Measurements from ENCODE around the gene ARHGEF1. TPM values are rescaled to one million over a fixed set of nuclear protein-coding genes. Genes with fewer than 3 reads are reported as not detected.
"Not testable (repeated sequence)": the region's sequence is repeated elsewhere in the genome, so short reads cannot be mapped to it uniquely, and the experiment has no call there.

The ARHGEF1 gene
- total RNA-seq, 3 donors from 2014 or later (not counting 1 experiment from before 2014, with no cell fraction given) = 1,177 to 1,409 (median 1,354) TPM

GRCh38 chr19:41871573-41872383 lies 11.2 kb upstream of the ARHGEF1 start:
- Histone ChIP-seq H3K27me3 (ENCODE audit: control insufficient read depth, insufficient read depth, low read length) (no peaks in the 10 kb centered on the region), H3K9me3 (ENCODE audit: control insufficient read depth, insufficient read depth, low read length) (no peaks in the 10 kb centered on the region), H3K4me3 (ENCODE audit: low read length) (no peak overlapping the region), H3K4me1 (ENCODE audit: control insufficient read depth, insufficient read depth, low read length) (peaks cover 88% of the 10 kb centered on the region), H3K36me3 (ENCODE audit: control insufficient read depth, insufficient read depth, low read length) (peaks cover 27% of the 10 kb centered on the region), H3K27ac (ENCODE audit: low read length) (peak overlapping the region; percentile 79)
- H3K9me3 Mint-ChIP-seq = no peaks in the 10 kb centered on the region
- no peak for TF ChIP-seq CTCF (IDR thresholded peaks at IDR 0.05)
- DNase-seq (peak; percentile 60 to 87), ATAC-seq (peak; percentile 46 to 62 (median 58))
- peaks cover 36 to 57% of the 10 kb centered on the region in 2 donors for H3K4me1 Mint-ChIP-seq
- no peaks in the 10 kb centered on the region for H3K36me3 Mint-ChIP-seq
- peak overlapping the region; percentile 85 for H3K4me3 Mint-ChIP-seq
- H3K27ac Mint-ChIP-seq = peak overlapping the region; percentile 95 to 97
- H3K27me3 Mint-ChIP-seq (ENCODE audit: low read depth in 2 of 2) = no peaks in the 10 kb centered on the region
- intact Hi-C loops (cut with micrococcal nuclease) = loop anchor here (1.0 kb wide), 1 partner anchor 11 kb away; the partner anchor contains the start of gene RPS19
- WGBS (ENCODE audit: insufficient coverage) = 7% methylated on average over 16 of the region's 16 CpGs

GRCh38 chr19:41872384-41872774 lies 10.6 kb upstream of the ARHGEF1 start:
- Mint-ChIP-seq H3K36me3 (no peaks in the 10 kb centered on the region), H3K9me3 (no peaks in the 10 kb centered on the region), H3K4me3 (peak overlapping the region; percentile 50), H3K27me3 (ENCODE audit: low read depth in 2 of 2) (no peaks in the 10 kb centered on the region), H3K27ac (peak overlapping the region; percentile 95 to 97), H3K4me1 (peaks cover 36 to 63% of the 10 kb centered on the region in 2 donors)
- no peaks in the 10 kb centered on the region for H3K27me3 ChIP-seq (ENCODE audit: control insufficient read depth, insufficient read depth, low read length)
- no peak for ATAC-seq
- TF ChIP-seq CTCF (IDR thresholded peaks at IDR 0.05) = no peak
- WGBS (ENCODE audit: insufficient coverage) = 76% methylated on average over 12 of the region's 12 CpGs
- peak in 1 of 2 donors; percentile 20 for DNase-seq
- intact Hi-C loops (cut with micrococcal nuclease) = no loop called here
- H3K9me3 ChIP-seq (ENCODE audit: control insufficient read depth, insufficient read depth, low read length) = no peaks in the 10 kb centered on the region
- H3K4me1 ChIP-seq (ENCODE audit: control insufficient read depth, insufficient read depth, low read length) = peaks cover 94% of the 10 kb centered on the region
- H3K4me3 ChIP-seq (ENCODE audit: low read length) = no peak overlapping the region
- H3K27ac ChIP-seq (ENCODE audit: low read length) = peak overlapping the region; percentile 79
- H3K36me3 ChIP-seq (ENCODE audit: control insufficient read depth, insufficient read depth, low read length) = peaks cover 27% of the 10 kb centered on the region

- Histone ChIP-seq H3K27ac (ENCODE audit: low read length) (peak overlapping the region; percentile 79), H3K9me3 (ENCODE audit: control insufficient read depth, insufficient read depth, low read length) (no peaks in the 10 kb centered on the region), H3K27me3 (ENCODE audit: control insufficient read depth, insufficient read depth, low read length) (no peaks in the 10 kb centered on the region), H3K4me1 (ENCODE audit: control insufficient read depth, insufficient read depth, low read length) (peaks cover 100% of the 10 kb centered on the region), H3K36me3 (ENCODE audit: control insufficient read depth, insufficient read depth, low read length) (peaks cover 26% of the 10 kb centered on the region), H3K4me3 (ENCODE audit: low read length) (no peak overlapping the region)
- no peaks in the 10 kb centered on the region for H3K27me3 Mint-ChIP-seq (ENCODE audit: low read depth in 2 of 2)
- H3K36me3 Mint-ChIP-seq = no peaks in the 10 kb centered on the region
- ATAC-seq (peak in 1 of 3 donors; percentile 19), DNase-seq (peak; percentile 68 to 81)
- H3K4me3 Mint-ChIP-seq = peak overlapping the region; percentile 76
- no peaks in the 10 kb centered on the region for H3K9me3 Mint-ChIP-seq
- peak overlapping the region; percentile 95 to 97 for H3K27ac Mint-ChIP-seq
- WGBS (ENCODE audit: insufficient coverage) = 45% methylated on average over 18 of the region's 18 CpGs
- TF ChIP-seq CTCF (IDR thresholded peaks at IDR 0.05) = peak; percentile 82
- peaks cover 39 to 64% of the 10 kb centered on the region in 2 donors for H3K4me1 Mint-ChIP-seq
- intact Hi-C loops (cut with micrococcal nuclease) = loop anchor here (1.0 kb wide), 3 partner anchors 14 to 78 kb away; no protein-coding TSS in a partner anchor
Measured at GRCh38 chr19:41872775-41873647, 10.0 kb upstream of the ARHGEF1 start.

GRCh38 chr19:41875973-41876372 lies 7.0 kb upstream of the ARHGEF1 start:
- 34% methylated on average over 3 of the region's 3 CpGs for WGBS (ENCODE audit: insufficient coverage)
- not testable (repeated sequence) for H3K27me3 ChIP-seq (ENCODE audit: control insufficient read depth, insufficient read depth, low read length); H3K36me3 Mint-ChIP-seq; DNase-seq; ATAC-seq; H3K4me3 ChIP-seq (ENCODE audit: low read length); H3K9me3 Mint-ChIP-seq; H3K9me3 ChIP-seq (ENCODE audit: control insufficient read depth, insufficient read depth, low read length); H3K27me3 Mint-ChIP-seq (ENCODE audit: low read depth in 2 of 2); H3K36me3 ChIP-seq (ENCODE audit: control insufficient read depth, insufficient read depth, low read length)
- H3K27ac ChIP-seq (ENCODE audit: low read length) = peak overlapping the region; percentile 98
- H3K4me3 Mint-ChIP-seq = peak overlapping the region; percentile 77
- peak overlapping the region; percentile 95 to 97 for H3K27ac Mint-ChIP-seq
- intact Hi-C loops (cut with micrococcal nuclease) = loop anchor here (1.0 kb wide), 1 partner anchor 69 kb away; no protein-coding TSS in a partner anchor
- peaks cover 37 to 80% of the 10 kb centered on the region in 2 donors for H3K4me1 Mint-ChIP-seq
- peaks cover 96% of the 10 kb centered on the region for H3K4me1 ChIP-seq (ENCODE audit: control insufficient read depth, insufficient read depth, low read length)

All from natural killer cell (primary cell).